Astrocyte of the cerebellum (primary cell): ENCODE data around the gene ZNFX1.

Source experiments
- DNase-seq: peaks from one replicate; pipeline ENCODE4 v3.0.0-alpha.2; 2011; ENCODE audit warnings: low read depth
- H3K4me3 ChIP-seq: 2 replicates; pipeline ENCODE4 v1.5.1; 2011; ENCODE audit warnings: mild to moderate bottlenecking, low read depth, low read length, moderate library complexity
- in situ Hi-C: cut with HindIII; loops from 2 replicates; pipeline ENCODE4 v1.10.0; 2017; ENCODE audit warnings: low sequenced_read_pairs
- TF ChIP-seq, protein P1 (sequence below): IDR thresholded peaks from 2 replicates; pipeline ENCODE4 v1.5.1; 2012; ENCODE audit warnings: low read length, low read depth, moderate library complexity, mild to moderate bottlenecking; ENCODE audit errors: missing control alignments

Gene ZNFX1

DNA sequence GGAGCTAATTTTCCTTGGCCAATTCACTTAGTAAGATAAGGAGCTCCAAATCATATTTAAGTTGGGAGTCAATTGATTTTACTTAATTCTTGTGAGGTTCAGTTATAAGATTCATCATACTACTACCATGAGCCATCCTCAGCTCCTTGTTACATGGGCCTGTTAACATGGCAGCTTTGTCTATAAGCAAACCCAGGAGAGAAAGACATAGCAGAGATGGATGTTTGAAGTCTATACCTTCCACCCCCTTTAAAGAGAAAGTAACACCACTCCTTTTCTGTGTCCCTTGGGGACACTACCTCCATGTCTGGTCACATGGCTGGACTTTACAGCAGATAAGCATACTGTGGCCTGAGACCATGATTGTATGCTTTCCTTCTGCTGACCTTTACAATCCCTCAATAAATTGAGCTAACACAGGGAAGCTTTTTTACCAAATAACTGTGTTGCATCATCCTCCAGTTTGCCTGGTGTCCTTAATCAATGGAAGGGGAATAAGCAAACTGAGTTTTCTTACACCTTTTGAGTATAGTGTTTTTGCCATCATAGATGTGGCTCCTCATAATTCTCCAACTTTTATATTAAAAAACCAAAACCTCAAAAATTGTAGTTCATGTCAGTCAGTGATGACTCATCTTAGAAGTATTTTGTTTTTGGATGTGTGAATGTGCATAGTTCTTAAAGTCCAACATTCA lies 9.8 kb upstream of the ZNFX1 start:
- DNase-seq: peak; percentile 62

DNA sequence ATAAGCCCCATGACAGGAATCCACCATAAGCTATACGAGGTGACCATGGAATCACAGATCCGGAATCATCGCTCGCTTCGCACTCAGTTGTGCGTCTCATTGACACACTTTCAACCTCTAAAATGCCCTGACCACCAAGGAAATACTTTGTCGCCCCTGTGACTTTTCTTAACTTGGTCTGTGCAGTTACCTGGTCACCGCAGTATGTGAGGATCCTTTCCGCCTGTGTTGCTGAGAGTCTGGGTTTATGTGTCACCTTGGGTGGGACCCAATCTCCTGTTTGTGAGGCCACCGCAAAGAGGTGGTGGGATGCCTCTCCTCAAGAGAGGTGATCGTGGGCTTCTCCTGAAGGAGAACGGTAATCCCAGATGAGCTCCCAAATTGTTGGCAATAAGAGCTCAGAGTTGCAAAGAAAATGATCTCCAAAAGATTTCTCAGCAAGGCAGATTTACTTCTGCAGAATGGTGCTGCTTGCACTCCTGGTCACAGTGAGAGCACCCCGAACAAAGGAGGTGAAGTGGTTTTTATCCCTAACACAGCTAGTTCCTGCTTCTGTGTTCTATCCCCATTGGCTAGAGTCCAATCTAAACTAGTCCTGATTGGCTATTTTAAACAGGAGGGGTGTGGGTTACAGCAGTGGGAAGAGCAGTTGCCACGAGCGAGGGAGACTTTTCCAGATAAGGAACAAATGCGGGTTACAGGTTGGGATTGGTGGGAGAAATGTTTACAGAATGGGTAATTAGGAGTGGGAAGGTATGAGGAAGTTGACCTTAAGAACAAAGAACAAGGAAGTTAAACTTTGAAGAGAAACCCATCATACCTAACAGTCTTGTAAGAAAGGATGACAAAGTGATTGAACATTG lies 9.1 kb upstream of the ZNFX1 start:
- H3K4me3 ChIP-seq: no peak overlapping the region
- in situ Hi-C loops: loop anchor here (5.0 kb wide), 1 partner anchor 35 kb away; no protein-coding TSS in a partner anchor
- DNase-seq: no peak
- TF ChIP-seq, protein P1, sequence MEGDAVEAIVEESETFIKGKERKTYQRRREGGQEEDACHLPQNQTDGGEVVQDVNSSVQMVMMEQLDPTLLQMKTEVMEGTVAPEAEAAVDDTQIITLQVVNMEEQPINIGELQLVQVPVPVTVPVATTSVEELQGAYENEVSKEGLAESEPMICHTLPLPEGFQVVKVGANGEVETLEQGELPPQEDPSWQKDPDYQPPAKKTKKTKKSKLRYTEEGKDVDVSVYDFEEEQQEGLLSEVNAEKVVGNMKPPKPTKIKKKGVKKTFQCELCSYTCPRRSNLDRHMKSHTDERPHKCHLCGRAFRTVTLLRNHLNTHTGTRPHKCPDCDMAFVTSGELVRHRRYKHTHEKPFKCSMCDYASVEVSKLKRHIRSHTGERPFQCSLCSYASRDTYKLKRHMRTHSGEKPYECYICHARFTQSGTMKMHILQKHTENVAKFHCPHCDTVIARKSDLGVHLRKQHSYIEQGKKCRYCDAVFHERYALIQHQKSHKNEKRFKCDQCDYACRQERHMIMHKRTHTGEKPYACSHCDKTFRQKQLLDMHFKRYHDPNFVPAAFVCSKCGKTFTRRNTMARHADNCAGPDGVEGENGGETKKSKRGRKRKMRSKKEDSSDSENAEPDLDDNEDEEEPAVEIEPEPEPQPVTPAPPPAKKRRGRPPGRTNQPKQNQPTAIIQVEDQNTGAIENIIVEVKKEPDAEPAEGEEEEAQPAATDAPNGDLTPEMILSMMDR: no peak

More for the DNA sequence above, 9.8 kb upstream of the ZNFX1 start:
- TF ChIP-seq, protein P1: no peak
- no peak overlapping the region for H3K4me3 ChIP-seq
- in situ Hi-C loops: loop anchor here (5.0 kb wide), 1 partner anchor 35 kb away; no protein-coding TSS in a partner anchor

DNA sequence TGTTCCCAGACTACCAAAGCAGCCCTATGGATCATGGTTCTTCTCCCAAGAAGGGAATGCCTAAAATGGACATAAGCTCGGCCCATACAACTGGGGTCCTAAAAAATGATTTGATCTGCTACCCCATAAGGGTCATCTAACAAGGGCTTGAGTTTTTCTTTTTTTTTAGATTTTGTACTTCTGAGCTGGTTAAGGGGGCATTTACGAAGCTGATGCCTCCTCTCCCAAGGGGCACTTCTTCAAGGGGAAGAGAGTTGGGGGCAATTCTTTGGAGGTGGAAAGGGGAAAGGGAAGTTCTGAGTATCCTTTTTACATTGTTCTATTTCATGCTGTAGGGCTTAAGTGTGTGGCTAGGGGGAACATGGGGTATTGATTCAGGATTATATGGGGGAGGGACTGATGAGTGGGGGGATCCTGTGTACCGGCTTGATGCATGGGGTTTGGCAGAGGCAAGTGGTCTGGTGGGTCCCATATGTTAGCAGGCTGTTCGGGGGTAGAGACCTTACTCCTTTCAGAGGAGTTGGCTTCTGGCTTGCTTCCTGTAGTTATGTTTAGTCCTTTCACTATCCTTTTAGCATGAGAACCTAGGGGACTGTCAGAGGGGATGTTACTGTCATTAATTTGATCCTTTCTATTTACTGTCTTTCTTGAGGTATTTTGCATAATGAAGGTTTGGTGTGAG lies 8.1 kb upstream of the ZNFX1 start:
- TF ChIP-seq, protein P1: no peak
- in situ Hi-C loops: loop anchor here (5.0 kb wide), 1 partner anchor 36 kb away; no protein-coding TSS in a partner anchor
- no peak overlapping the region for H3K4me3 ChIP-seq

DNA sequence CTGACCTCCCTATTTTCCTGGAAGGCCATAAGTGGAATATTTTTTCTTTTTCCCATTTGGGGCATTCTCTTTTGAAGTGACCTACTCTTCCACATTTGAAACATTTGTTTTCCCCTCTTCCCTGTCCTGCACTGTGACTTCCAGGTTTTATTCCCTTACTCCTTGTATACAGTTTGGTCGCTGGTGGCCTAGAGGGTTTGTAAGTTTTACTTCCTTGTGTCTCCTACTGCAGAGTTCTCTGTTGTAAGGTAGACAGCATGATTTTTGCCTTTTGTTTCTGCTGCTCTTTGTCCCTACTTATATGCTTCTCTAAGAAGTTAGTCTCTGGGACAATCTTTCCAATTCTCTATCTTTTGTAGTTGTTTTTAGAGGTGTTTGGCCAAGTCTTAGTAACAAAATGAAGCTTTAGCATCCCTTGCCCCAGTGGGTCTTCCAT lies 7.4 kb upstream of the ZNFX1 start:
- TF ChIP-seq, protein P1: no peak
- DNase-seq: no peak
- in situ Hi-C loops: loop anchor here (5.0 kb wide), 1 partner anchor 37 kb away; no protein-coding TSS in a partner anchor
- no peak overlapping the region for H3K4me3 ChIP-seq

More for the DNA sequence above, 8.1 kb upstream of the ZNFX1 start:
- no peak for DNase-seq

DNA sequence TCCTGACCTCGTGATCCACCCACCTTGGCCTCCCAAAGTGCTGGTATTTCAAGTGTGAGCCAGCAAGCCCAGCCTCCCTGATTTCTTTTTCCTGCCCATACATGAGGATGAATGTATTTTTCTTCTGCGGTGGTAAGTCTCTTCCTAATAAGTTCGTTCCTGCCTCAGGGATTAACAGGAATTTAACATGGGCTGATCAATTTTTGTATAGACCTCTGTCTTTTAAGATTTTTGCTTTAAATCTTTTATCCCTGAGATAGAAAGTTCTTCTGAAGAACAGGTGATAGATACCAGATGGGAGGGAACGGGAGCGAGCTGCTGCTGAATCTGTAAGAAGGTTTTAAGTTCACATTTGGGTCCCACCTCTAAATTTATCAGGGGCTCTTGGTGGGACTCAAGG lies 7.0 kb upstream of the ZNFX1 start:
- TF ChIP-seq, protein P1: no peak
- no peak for DNase-seq

More for the DNA sequence above, 7.0 kb upstream of the ZNFX1 start:
- in situ Hi-C loops: loop anchor here (5.0 kb wide), 1 partner anchor 37 kb away; no protein-coding TSS in a partner anchor
- H3K4me3 ChIP-seq: no peak overlapping the region
